GM12873 (cell line): ENCODE data around the gene PRKG2.

Experiments used
- CTCF ChIP-seq: IDR thresholded peaks from 2 replicates; pipeline ENCODE4 v1.5.1; 2012; ENCODE audit warnings: low read depth, mild to moderate bottlenecking, moderate library complexity, low read length, control low read depth; ENCODE audit not compliant: insufficient read depth; ENCODE audit errors: missing control alignments

Gene PRKG2

GRCh38 chr4:81225252-81225651 lies 10.2 kb upstream of the PRKG2 start:
- no peak for TF ChIP-seq CTCF

- no peak for TF ChIP-seq CTCF
Measured at GRCh38 chr4:81221303-81222081, 6.5 kb upstream of the PRKG2 start.

- no peak for TF ChIP-seq CTCF
Measured at GRCh38 chr4:81220271-81220670, 5.2 kb upstream of the PRKG2 start.

- TF ChIP-seq CTCF, result no peak
Measured at GRCh38 chr4:81218206-81218605, 3.2 kb upstream of the PRKG2 start.

GRCh38 chr4:81217779-81218178 lies 2.8 kb upstream of the PRKG2 start:
- no peak for TF ChIP-seq CTCF

GRCh38 chr4:81215931-81216330 lies 909 bp upstream of the PRKG2 start:
- TF ChIP-seq CTCF, result no peak

GRCh38 chr4:81214144-81214880 lies 710 bp downstream of the PRKG2 start:
- no peak for TF ChIP-seq CTCF
